Measurements from ENCODE around the gene ATR.
"Not testable (repeated sequence)": the region's sequence is repeated elsewhere in the genome, so short reads cannot be mapped to it uniquely, and the experiment has no call there.

DNA sequence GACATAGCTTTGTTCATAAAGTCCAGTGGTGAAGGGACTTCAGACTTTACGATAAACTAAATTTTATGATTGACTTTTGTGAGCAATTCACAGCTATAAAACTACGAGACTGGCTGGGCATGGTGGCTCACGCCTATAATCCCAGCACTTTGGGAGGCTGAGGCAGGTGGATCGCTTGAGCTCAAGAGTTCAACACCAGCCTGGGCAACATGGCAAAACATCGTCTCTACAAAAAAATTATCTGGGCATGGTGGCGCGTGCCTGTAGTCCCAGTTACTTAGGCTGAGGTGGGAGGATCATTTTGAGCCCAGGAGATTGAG, 24.8 kb upstream of the ATR start:
- TF ChIP-seq, protein P1, sequence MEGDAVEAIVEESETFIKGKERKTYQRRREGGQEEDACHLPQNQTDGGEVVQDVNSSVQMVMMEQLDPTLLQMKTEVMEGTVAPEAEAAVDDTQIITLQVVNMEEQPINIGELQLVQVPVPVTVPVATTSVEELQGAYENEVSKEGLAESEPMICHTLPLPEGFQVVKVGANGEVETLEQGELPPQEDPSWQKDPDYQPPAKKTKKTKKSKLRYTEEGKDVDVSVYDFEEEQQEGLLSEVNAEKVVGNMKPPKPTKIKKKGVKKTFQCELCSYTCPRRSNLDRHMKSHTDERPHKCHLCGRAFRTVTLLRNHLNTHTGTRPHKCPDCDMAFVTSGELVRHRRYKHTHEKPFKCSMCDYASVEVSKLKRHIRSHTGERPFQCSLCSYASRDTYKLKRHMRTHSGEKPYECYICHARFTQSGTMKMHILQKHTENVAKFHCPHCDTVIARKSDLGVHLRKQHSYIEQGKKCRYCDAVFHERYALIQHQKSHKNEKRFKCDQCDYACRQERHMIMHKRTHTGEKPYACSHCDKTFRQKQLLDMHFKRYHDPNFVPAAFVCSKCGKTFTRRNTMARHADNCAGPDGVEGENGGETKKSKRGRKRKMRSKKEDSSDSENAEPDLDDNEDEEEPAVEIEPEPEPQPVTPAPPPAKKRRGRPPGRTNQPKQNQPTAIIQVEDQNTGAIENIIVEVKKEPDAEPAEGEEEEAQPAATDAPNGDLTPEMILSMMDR (IDR thresholded peaks at IDR 0.05; ENCODE audit: low read depth, low read length): not testable (repeated sequence)
- TF ChIP-seq POLR2A (IDR thresholded peaks at IDR 0.05; ENCODE audit: extremely low read depth, insufficient read length); MYC (IDR thresholded peaks at IDR 0.05; ENCODE audit: low read depth, low read length): not testable (repeated sequence)
- TF ChIP-seq, protein P2, sequence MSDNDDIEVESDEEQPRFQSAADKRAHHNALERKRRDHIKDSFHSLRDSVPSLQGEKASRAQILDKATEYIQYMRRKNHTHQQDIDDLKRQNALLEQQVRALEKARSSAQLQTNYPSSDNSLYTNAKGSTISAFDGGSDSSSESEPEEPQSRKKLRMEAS (IDR thresholded peaks at IDR 0.05; ENCODE audit: low read depth, low read length): not testable (repeated sequence)
